SK-N-SH treated with all-trans-retinoic acid at 6 μM for 48 hours (cell line): Measurements from ENCODE around the gene XRN2.

ENCODE experiments used
- ARNTL ChIP-seq: fragments of 450-650 bp; formaldehyde crosslinking; IDR thresholded peaks from 2 replicates; pipeline ENCODE4 v1.5.0; 2020; ENCODE audit warnings: low read depth, mild to moderate bottlenecking, moderate library complexity, borderline replicate concordance
- ESRRG ChIP-seq: fragments of 250-450 bp; sonication (Bioruptor Pico); IDR thresholded peaks from 2 replicates; pipeline ENCODE4 v1.6.1; 2021; ENCODE audit warnings: mild to moderate bottlenecking
- PPARA ChIP-seq: fragments of 250-450 bp; sonication (Bioruptor Pico); IDR thresholded peaks from 2 replicates; pipeline ENCODE4 v1.5.0; 2020; ENCODE audit warnings: mild to moderate bottlenecking, borderline replicate concordance
- RARB ChIP-seq: fragments of 250-450 bp; sonication (Bioruptor Pico); IDR thresholded peaks from 2 replicates; pipeline ENCODE4 v1.8.0; 2021; ENCODE audit warnings: mild to moderate bottlenecking, moderate library complexity
- SNAI2 ChIP-seq: fragments of 250-450 bp; sonication (Bioruptor Pico); IDR thresholded peaks from 2 replicates; pipeline ENCODE4 v1.5.0; 2020; ENCODE audit warnings: mild to moderate bottlenecking, moderate library complexity
- TCF4 ChIP-seq: fragments of 250-450 bp; sonication (Bioruptor Pico); IDR thresholded peaks from 2 replicates; pipeline ENCODE4 v1.8.0; 2021; ENCODE audit warnings: mild to moderate bottlenecking, moderate library complexity, borderline replicate concordance
- ZFP30 ChIP-seq: fragments of 450-650 bp; formaldehyde crosslinking; IDR thresholded peaks from 2 replicates; pipeline ENCODE4 v1.5.0; 2022; ENCODE audit warnings: mild to moderate bottlenecking, moderate library complexity
- TF ChIP-seq, protein P1 (sequence below): fragments of 250-450 bp; sonication (Bioruptor Pico); IDR thresholded peaks from 2 replicates; pipeline ENCODE4 v1.8.0; 2020; ENCODE audit warnings: mild to moderate bottlenecking, moderate library complexity, borderline replicate concordance
- TF ChIP-seq, protein P2 (sequence below): fragments of 250-450 bp; sonication (Bioruptor Pico); IDR thresholded peaks from 2 replicates; pipeline ENCODE4 v1.5.1; 2020; ENCODE audit warnings: low read depth, mild to moderate bottlenecking, moderate library complexity

GRCh38 chr20:21396599-21397340, 93.6 kb downstream of the XRN2 start:
- TF ChIP-seq ESRRG (CRISPR knock-in tag) (no peak), TCF4 (CRISPR knock-in tag) (no peak), ARNTL (CRISPR knock-in tag) (no peak), SNAI2 (CRISPR knock-in tag) (no peak), RARB (CRISPR knock-in tag) (no peak), PPARA (CRISPR knock-in tag) (no peak), ZFP30 (CRISPR knock-in tag) (no peak)
- TF ChIP-seq, protein P1, sequence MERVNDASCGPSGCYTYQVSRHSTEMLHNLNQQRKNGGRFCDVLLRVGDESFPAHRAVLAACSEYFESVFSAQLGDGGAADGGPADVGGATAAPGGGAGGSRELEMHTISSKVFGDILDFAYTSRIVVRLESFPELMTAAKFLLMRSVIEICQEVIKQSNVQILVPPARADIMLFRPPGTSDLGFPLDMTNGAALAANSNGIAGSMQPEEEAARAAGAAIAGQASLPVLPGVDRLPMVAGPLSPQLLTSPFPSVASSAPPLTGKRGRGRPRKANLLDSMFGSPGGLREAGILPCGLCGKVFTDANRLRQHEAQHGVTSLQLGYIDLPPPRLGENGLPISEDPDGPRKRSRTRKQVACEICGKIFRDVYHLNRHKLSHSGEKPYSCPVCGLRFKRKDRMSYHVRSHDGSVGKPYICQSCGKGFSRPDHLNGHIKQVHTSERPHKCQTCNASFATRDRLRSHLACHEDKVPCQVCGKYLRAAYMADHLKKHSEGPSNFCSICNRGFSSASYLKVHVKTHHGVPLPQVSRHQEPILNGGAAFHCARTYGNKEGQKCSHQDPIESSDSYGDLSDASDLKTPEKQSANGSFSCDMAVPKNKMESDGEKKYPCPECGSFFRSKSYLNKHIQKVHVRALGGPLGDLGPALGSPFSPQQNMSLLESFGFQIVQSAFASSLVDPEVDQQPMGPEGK (CRISPR knock-in tag), result no peak
- TF ChIP-seq, protein P2, sequence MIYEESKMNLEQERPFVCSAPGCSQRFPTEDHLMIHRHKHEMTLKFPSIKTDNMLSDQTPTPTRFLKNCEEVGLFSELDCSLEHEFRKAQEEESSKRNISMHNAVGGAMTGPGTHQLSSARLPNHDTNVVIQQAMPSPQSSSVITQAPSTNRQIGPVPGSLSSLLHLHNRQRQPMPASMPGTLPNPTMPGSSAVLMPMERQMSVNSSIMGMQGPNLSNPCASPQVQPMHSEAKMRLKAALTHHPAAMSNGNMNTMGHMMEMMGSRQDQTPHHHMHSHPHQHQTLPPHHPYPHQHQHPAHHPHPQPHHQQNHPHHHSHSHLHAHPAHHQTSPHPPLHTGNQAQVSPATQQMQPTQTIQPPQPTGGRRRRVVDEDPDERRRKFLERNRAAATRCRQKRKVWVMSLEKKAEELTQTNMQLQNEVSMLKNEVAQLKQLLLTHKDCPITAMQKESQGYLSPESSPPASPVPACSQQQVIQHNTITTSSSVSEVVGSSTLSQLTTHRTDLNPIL (CRISPR knock-in tag), result no peak
